IPS-NIHi7 (cell line): ENCODE results near the gene TLE4.
"Not testable (repeated sequence)": the region's sequence is repeated elsewhere in the genome, so short reads cannot be mapped to it uniquely, and the experiment has no call there.

Source experiments
- DNase-seq: peaks from one replicate; pipeline ENCODE4 v3.0.0; 2012; ENCODE audit warnings: mixed read lengths; ENCODE audit errors: extremely low spot score

Gene TLE4

GRCh38 chr9:79735023-79735779 lies 163.4 kb downstream of the TLE4 start:
- DNase-seq: no peak

DNA sequence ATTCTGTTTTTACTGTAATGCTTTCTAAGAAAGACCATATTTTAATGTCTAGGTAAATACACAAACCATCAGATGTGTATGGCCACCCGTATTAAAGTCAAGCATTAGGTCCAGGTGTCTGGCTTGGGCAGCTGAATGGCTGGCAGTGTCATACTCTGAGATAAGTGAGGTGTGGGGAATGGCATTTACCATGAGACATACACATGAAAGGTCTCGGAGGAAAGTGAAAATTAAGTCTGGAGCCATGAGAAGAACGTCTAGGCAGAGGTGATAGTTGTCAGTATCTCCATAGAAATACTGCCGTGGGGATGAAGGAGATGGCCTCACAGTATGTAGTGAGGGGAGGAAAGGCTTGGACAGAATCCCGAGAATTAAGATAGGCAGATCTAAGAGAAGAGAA lies 164.3 kb downstream of the TLE4 start:
- no peak for DNase-seq

GRCh38 chr9:79741381-79741780 lies 169.6 kb downstream of the TLE4 start:
- DNase-seq: no peak

- DNase-seq: no peak
These were observed 170.5 kb downstream of the TLE4 start for GRCh38 chr9:79742110-79742721.

DNA sequence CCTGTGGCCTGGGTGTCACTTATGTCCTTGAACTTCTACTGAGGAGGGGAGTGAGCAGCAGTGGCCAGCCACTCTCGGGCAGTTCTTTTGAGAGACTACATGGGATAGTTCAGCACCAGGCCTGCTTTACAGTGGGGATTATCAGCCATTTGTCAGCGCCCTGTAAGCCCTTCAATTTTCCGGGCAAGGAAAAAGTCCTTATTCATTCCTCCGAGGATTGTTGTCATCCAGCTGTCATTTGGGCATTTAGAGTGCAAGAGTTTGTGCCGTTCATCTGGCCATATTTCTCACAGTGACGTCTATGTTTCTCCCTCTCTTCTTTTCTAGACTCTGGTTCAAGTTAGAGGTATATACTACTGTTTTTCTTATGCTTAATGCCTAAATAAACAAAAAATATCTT lies 172.8 kb downstream of the TLE4 start:
- DNase-seq: no peak

GRCh38 chr9:79745752-79746336 lies 174.1 kb downstream of the TLE4 start:
- no peak for DNase-seq

DNA sequence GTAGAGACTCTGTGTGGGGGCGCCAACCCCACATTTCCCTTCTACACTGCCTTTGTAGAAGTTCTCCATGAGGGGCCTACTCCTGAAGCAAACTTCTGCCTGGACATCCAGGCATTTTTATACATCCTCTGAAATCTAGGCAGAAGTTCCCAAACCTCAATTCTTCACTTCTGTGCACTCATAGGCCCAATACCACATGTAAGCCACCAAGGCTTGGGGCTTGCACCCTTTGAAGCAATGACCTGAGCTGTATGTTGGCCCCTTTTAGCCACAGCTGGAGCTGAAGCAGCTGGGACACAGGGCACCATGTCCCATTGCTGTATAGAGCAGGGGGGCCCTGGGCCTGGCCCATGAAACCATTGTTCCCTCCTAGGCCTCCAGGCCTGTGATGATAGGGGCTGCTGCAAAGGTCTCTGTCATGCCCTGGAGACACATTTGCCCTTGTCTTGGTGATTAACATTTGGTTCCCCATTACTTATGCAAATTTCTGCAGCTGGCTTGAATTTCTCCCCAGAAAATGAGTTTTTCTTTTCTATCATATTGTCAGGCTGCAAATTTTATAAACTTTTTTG lies 180.2 kb downstream of the TLE4 start:
- not testable (repeated sequence) for DNase-seq

GRCh38 chr9:79756414-79756813 lies 184.6 kb downstream of the TLE4 start:
- no peak for DNase-seq

DNA sequence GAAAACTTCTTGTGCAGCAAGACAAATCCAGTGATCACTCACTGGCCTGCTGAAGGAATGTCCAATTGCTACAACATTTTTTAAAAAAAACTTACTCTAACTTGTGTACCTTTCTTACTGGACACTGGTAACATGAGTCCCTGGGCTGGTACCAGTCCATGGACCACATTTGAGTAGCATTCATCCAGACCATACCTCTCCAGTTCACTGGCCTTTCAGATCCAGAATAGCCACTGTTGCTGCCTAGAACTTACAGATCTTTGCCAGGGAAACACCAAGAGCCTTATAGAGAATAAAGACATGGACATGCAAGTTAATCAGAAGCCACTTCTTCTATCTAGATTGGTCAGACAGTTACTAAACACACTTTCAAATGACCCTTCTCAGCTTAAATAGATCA lies 185.3 kb downstream of the TLE4 start:
- DNase-seq: no peak

- DNase-seq: no peak
These were observed 186.3 kb downstream of the TLE4 start for GRCh38 chr9:79757881-79758669.

DNA sequence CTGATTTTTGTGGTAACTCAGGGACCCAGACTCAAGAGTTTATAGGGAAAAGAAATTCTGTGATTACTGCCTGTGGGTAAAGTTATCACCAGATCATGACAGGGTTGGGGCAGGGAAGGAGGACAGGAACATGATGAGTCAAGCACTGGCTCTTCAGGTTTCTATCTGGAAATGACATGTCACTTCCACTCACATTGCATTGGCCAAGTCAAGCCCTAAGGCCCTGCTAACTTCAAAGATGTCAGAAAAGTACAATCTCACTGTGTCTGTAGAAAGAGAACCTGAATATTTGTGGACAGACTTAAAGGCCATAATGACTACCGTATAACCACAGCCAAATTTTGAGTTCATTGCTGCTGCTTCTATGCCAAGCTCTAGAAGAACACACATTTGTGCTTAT lies 187.7 kb downstream of the TLE4 start:
- no peak for DNase-seq

DNA sequence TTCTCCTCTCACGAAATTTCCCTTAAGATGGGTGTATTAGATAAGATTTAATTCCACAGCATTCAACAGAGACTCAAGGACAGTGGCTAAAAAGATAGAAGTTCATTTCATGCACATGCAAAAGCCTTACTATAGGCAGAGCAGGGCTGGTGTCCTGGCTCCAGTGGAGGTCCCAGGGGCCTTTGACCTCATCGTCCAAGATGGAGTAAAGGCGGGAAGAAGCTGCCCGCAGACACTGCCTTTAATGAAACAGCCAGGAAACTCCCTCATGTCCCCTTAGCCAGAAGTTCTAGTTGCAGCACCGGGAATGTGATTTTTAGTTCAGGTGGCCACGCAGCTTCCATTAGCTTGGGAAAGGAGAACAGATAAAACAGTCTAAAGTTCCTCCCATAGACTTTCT lies 190.3 kb downstream of the TLE4 start:
- DNase-seq: no peak

DNA sequence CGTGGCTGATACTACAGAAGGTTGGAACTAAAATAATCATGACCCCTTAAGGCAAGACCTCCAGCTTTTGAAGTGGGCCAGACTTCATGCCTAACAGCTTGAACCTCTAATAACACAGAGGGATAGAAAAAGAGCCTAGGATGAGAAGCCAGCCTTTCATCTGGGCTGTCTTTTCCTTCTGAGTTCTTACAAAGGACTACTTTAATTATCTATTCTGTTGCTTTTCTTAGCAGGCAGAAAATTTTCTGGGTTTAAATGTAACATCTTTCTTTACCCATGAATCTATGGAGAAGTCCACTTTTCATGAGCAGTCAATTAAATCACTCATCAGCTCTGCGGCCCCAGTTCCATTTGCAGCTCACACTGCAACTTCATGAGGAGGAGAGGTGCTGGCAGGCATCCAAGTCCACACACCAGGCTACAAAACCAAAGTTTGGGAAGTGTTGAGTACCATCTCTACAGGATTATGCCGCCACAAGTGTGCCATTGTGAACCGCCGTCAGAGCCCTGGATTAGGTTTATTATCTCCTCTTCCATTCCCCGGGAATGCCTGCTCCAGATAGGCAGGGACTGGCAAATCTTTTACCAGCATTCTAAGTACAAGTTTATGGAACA lies 192.0 kb downstream of the TLE4 start:
- DNase-seq: no peak

GRCh38 chr9:79764374-79764773 lies 192.6 kb downstream of the TLE4 start:
- no peak for DNase-seq

DNA sequence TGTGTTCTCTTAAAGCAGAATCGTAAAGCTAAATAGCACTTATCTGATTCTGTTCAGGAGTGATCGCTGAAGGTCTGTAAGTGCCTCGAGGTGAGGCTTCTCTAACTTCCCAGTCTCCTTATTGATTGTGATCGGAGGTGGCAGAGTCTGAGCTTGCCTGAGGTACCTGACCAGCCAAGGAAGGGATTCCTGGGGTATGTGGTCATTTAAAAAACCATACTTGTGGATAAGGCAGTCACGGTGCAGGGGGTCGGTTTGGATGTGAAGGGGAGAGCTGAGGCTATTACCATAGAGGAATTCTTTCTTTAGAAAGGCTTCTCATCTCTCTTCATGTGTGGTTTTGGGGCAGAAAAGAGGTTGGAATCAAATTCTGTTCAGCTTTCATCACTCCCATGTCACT lies 193.7 kb downstream of the TLE4 start:
- DNase-seq: no peak

DNA sequence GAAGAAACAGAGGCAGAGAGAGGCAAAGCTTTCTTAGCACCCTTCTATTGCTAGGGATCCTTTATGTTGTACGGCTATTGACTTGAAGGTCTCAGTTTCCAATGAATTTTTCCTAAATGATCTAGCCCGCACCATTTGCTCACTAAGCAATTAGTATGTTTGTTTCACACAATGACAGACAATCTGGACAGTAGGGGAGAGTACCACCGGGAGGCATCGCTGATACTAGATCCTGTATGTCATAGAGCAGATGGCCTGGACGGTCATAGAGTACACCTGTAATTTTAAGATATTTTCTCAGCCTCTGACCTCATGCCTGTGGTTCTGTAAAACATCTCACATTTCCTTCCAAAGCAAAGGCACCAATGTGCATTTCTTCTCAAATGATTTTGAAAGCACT lies 194.3 kb downstream of the TLE4 start:
- DNase-seq: no peak

DNA sequence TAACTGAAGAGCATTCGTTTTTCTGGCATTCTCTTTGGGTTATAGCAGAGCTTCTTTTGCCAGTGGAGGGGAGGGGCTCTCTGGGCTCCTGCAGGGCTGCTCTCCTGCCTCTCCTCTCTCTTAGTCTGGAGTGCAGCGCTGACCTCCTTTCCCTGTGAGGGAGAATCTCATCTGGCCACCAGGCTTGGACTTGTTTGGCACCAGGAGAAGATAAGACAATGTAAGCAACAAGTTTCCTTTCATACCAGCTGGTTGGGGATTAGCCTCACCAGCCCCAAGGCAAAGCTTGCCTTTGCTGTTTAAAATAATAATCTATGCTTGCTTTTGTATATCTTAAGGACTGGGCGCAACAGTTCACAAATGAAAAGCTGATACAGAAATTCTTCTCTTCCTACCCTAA lies 196.4 kb downstream of the TLE4 start:
- peak; percentile 33 for DNase-seq

GRCh38 chr9:79769476-79770275 lies 197.9 kb downstream of the TLE4 start:
- DNase-seq: peak; percentile 15

DNA sequence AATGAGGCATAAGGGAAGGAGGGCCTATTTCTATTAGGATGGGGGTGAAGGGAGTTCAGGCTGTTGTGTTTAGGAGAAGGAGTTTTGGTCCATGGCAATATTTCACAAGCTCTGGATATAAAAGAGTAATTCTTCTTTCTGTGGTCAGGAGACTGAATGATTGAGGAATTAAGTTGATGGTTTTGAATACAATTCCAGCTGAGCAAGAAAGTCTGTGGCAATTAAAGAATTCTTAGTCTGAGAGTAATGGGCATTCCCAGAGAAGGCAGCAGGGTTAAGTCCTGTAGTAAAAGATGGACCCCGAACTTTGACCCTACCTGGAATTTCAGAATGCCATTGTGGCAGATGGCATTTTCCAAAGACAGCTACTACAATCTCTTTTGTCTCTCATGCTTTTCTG lies 202.6 kb downstream of the TLE4 start:
- DNase-seq: no peak
